ENCODE results near the gene CYP2C19. TPM values are rescaled to one million over a fixed set of nuclear protein-coding genes. Genes with fewer than 3 reads are reported as not detected.

CYP2C19 gene
- total and polyA plus RNA-seq, 2 donors (not counting 1 experiment from before 2014, with no cell fraction given), result not detected

DNA sequence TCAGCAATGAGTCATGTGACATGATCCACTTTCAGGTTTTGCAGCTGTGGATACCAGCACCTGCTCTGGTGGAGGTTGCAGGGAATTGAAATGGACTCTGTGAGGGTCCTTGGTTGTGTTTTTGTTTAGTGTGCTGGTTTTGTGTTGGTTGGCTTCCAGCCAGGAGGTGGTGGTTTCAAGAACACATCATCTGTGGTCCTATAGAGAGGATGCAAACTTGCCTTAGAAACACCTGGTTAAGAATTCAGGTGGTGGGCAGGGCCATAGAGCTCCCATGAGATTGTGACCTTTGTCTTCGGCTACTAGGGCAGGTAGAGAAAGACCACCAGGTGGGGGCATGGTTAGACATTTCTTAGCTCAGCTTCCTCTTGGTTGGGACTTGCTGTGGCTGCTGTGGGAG, 116.7 kb downstream of the CYP2C19 start:
- Histone ChIP-seq H4K20me1 (ENCODE audit: control insufficient read depth, insufficient read depth, low read length, poor library complexity, severe bottlenecking) (no peaks in the 10 kb centered on the region), H3K36me3 (replicated peaks in 1 of 2; ENCODE audit: control extremely low read depth in 1 of 2, control insufficient read depth in 1 of 2, extremely low read depth in 1 of 2, insufficient read depth in 2 of 2, low read length in 1 of 2) (no peaks in the 10 kb centered on the region), H3K4me2 (replicated peaks; ENCODE audit: low read depth, low read length, poor library complexity, severe bottlenecking) (no peak overlapping the region), H3K27me3 (replicated peaks in 1 of 4; ENCODE audit: control extremely low read depth in 1 of 4, control insufficient read depth in 3 of 4, insufficient read depth in 4 of 4, low read length in 3 of 4) (no peaks in the 10 kb centered on the region), H3K4me3 (ENCODE audit: control extremely low read depth in 1 of 5, extremely low read depth in 1 of 5, insufficient read depth in 1 of 5, low read depth in 2 of 5, low read length in 4 of 5) (no peak overlapping the region), H2AFZ (ENCODE audit: insufficient read depth, low read depth, low read length, poor library complexity, severe bottlenecking) (no peak overlapping the region), H3K9me3 (ENCODE audit: control extremely low read depth in 1 of 3, control insufficient read depth in 2 of 3, insufficient read depth in 1 of 3, low read length in 2 of 3) (peaks cover 0 to 5% (median 1%) of the 10 kb centered on the region in 3 donors), H3K9ac (ENCODE audit: low read length) (no peak overlapping the region), H3K27ac (ENCODE audit: low read length in 2 of 2) (no peak overlapping the region), H3K79me2 (ENCODE audit: control insufficient read depth, insufficient read depth, low read length) (no peaks in the 10 kb centered on the region), H3K4me1 (ENCODE audit: control insufficient read depth in 2 of 2, insufficient read depth in 2 of 2, low read length in 2 of 2) (no peaks in the 10 kb centered on the region)
- DNase-seq (no peak), ATAC-seq (ENCODE audit: low read depth) (no peak)
- H3K4me1 Mint-ChIP-seq, result no peaks in the 10 kb centered on the region
- intact Hi-C loops (cut with micrococcal nuclease), result no loop called here
- H3K27me3 Mint-ChIP-seq, result peaks cover 19% of the 10 kb centered on the region
- 100% methylated on average over 1 of the region's 1 CpG for WGBS (ENCODE audit: insufficient coverage)
- ChIA-PET POLR2A (no interaction called here), CTCF (no interaction called here)
- TF ChIP-seq EZH2 (IDR thresholded peaks at IDR 0.05; ENCODE audit: borderline replicate concordance, insufficient read depth, low read depth, low read length, poor library complexity, severe bottlenecking), result no peak
- TF ChIP-seq, protein P1, sequence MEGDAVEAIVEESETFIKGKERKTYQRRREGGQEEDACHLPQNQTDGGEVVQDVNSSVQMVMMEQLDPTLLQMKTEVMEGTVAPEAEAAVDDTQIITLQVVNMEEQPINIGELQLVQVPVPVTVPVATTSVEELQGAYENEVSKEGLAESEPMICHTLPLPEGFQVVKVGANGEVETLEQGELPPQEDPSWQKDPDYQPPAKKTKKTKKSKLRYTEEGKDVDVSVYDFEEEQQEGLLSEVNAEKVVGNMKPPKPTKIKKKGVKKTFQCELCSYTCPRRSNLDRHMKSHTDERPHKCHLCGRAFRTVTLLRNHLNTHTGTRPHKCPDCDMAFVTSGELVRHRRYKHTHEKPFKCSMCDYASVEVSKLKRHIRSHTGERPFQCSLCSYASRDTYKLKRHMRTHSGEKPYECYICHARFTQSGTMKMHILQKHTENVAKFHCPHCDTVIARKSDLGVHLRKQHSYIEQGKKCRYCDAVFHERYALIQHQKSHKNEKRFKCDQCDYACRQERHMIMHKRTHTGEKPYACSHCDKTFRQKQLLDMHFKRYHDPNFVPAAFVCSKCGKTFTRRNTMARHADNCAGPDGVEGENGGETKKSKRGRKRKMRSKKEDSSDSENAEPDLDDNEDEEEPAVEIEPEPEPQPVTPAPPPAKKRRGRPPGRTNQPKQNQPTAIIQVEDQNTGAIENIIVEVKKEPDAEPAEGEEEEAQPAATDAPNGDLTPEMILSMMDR (IDR thresholded peaks at IDR 0.05), result no peak
- no peak overlapping the region for H3K4me3 Mint-ChIP-seq
- H3K9me3 Mint-ChIP-seq (ENCODE audit: insufficient read depth), result peaks cover 3% of the 10 kb centered on the region
- H3K27ac Mint-ChIP-seq, result no peak overlapping the region

DNA sequence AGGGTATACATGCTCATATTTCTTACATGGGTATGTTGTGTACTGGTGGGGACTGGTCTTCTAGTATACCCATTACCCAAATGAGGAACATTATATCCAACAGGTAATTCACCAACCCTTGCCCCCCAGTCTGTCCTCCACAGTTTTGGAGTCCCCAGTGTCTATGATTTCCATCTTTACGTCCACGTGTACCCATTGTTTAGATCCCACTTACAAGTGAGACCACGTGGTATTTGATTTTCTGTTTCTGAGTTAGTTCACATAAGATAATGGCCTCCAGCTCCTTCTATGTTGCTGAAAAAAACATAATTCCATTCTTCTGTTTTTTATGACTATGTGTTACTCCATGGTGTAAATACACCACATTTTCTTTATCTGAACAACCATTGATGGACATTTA, 126.6 kb downstream of the CYP2C19 start:
- H3K4me3 ChIP-seq (ENCODE audit: control extremely low read depth in 1 of 5, extremely low read depth in 1 of 5, insufficient read depth in 1 of 5, low read depth in 2 of 5, low read length in 4 of 5), result no peak overlapping the region
- no peaks in the 10 kb centered on the region for H3K27me3 ChIP-seq (replicated peaks in 1 of 4; ENCODE audit: control extremely low read depth in 1 of 4, control insufficient read depth in 3 of 4, insufficient read depth in 4 of 4, low read length in 3 of 4)
- no peaks in the 10 kb centered on the region for H3K79me2 ChIP-seq (ENCODE audit: control insufficient read depth, insufficient read depth, low read length)
- H3K9me3 Mint-ChIP-seq (ENCODE audit: insufficient read depth), result no peaks in the 10 kb centered on the region
- H3K4me1 ChIP-seq (ENCODE audit: control insufficient read depth in 2 of 2, insufficient read depth in 2 of 2, low read length in 2 of 2), result no peaks in the 10 kb centered on the region
- H3K27ac ChIP-seq (ENCODE audit: low read length in 2 of 2), result no peak overlapping the region
- ATAC-seq (ENCODE audit: low read depth) (no peak), DNase-seq (no peak)
- no peak overlapping the region for H2AFZ ChIP-seq (ENCODE audit: insufficient read depth, low read depth, low read length, poor library complexity, severe bottlenecking)
- CTCF ChIA-PET, result no interaction called here
- no peaks in the 10 kb centered on the region for H3K27me3 Mint-ChIP-seq
- no peak overlapping the region for H3K27ac Mint-ChIP-seq
- no peaks in the 10 kb centered on the region for H3K9me3 ChIP-seq (ENCODE audit: control extremely low read depth in 1 of 3, control insufficient read depth in 2 of 3, insufficient read depth in 1 of 3, low read length in 2 of 3)
- no peaks in the 10 kb centered on the region for H3K4me1 Mint-ChIP-seq
- H3K4me3 Mint-ChIP-seq, result no peak overlapping the region
- H3K9ac ChIP-seq (ENCODE audit: low read length), result no peak overlapping the region
- POLR2A ChIA-PET, result no interaction called here
- intact Hi-C loops (cut with micrococcal nuclease), result no loop called here
- H3K36me3 ChIP-seq (replicated peaks in 1 of 2; ENCODE audit: control extremely low read depth in 1 of 2, control insufficient read depth in 1 of 2, extremely low read depth in 1 of 2, insufficient read depth in 2 of 2, low read length in 1 of 2), result no peaks in the 10 kb centered on the region
- H4K20me1 ChIP-seq (ENCODE audit: control insufficient read depth, insufficient read depth, low read length, poor library complexity, severe bottlenecking), result no peaks in the 10 kb centered on the region
- no peak overlapping the region for H3K4me2 ChIP-seq (replicated peaks; ENCODE audit: low read depth, low read length, poor library complexity, severe bottlenecking)
- TF ChIP-seq EZH2 (IDR thresholded peaks at IDR 0.05; ENCODE audit: borderline replicate concordance, insufficient read depth, low read depth, low read length, poor library complexity, severe bottlenecking), result no peak
- TF ChIP-seq, protein P1 (IDR thresholded peaks at IDR 0.05), result no peak
- WGBS (ENCODE audit: insufficient coverage), result no CpG with 5 or more reads among the region's 3 CpGs
